PFSK-1 (cell line): ENCODE measurements around the gene STON1.

Experiments
- FOXP2 ChIP-seq: optimal IDR thresholded peaks from 2 replicates; pipeline ENCODE3; 2011; ENCODE audit warnings: borderline replicate concordance, control low read depth, inconsistent platforms; ENCODE audit not compliant: insufficient read depth; ENCODE audit errors: extremely low read length, extremely low read depth
- POLR2AphosphoS5 ChIP-seq: IDR thresholded peaks from 2 replicates; pipeline ENCODE4 v1.6.1; 2012; ENCODE audit warnings: low read depth, mild to moderate bottlenecking, control low read depth, low read length, moderate library complexity
- REST ChIP-seq, 2 experiments: IDR thresholded peaks; 2 replicates each; pipeline versions ENCODE4 v1.6.1 to v1.8.0; 2011 to 2012; ENCODE audit warnings: low read depth in 2 of 2, low read length in 2 of 2, control low read depth in 1 of 2, inconsistent platforms in 1 of 2, mild to moderate bottlenecking in 1 of 2, moderate library complexity in 1 of 2; ENCODE audit not compliant: insufficient read depth in 1 of 2
- TAF1 ChIP-seq: IDR thresholded peaks from 2 replicates; pipeline ENCODE4 v1.6.1; 2012; ENCODE audit warnings: low read length, control low read depth, borderline replicate concordance; ENCODE audit not compliant: insufficient read depth

GRCh38 chr2:48592067-48592466, 62.1 kb downstream of the STON1 start:
- TF ChIP-seq POLR2AphosphoS5, result no peak
- no peak for TF ChIP-seq FOXP2
- TF ChIP-seq REST (IDR thresholded peaks at IDR 0.05; ENCODE audit: insufficient read depth in 1 of 2, low read depth in 2 of 2, low read length in 2 of 2), result no peak
- no peak for TF ChIP-seq TAF1
